Stimulated activated CD8-positive, alpha-beta memory T cell treated with anti-CD3 and anti-CD28 coated beads, Interleukin-7, amount 100 ng/mL, for 48 hours (primary cell): ENCODE measurements around the gene SIRPA.

Experiments
- DNase-seq, 2 donors: peaks; one replicate each; pipeline ENCODE4 v3.0.0-alpha.2; 2020; ENCODE audit warnings: low read depth in 1 of 2; ENCODE audit errors: extremely low read depth in 1 of 2

The SIRPA gene

DNA sequence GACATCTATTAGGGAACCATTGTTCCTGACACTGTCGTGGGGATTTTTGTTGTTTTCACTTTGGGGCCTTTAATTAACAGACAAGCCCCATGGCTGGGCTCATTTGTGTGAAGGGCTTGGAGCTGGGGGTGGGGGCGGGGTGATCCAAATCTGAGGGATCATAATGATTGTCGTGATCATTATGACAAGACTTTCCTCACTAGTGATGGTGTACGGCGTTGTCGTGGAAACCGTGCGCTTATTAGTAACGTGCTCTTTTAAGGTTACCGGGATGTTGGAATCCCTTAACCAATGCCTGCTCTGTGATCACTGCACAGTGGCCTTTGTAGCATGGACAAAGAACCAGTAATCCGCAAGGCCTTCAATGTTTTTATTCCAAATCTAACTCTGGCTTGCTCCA lies 80.1 kb downstream of the SIRPA start:
- no peak for DNase-seq

DNA sequence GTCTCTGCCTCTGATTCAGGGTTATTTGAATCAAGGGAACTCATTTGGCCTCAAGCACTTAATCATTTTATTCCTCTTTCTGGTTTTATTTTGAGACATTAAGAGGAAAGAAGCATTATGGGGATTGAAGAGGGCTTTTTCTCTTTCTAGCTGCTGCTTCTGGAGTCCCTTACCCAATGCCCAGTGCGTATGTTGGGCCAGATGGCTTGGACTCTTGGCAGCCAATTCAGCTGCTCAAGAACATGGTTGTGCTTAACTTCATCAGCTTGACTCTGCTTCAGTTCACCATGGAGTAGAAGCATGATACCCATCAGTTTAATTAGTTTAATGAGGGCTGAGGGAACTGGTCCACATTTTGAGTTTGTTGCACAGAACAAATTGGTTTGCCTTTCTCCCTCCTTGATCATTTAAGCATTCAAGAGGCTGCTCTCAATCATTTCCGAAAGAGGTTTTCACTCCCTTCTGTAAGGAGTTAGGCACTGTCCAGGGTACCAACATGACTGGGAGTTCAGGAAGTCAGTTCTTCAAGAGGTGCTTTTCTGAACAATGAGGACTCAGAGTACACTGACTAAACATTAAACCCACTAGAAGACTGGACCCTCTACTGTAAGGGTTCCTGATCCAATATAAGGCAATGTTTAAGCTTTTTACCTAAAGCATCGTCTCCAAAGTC lies 84.0 kb downstream of the SIRPA start:
- no peak for DNase-seq

DNA sequence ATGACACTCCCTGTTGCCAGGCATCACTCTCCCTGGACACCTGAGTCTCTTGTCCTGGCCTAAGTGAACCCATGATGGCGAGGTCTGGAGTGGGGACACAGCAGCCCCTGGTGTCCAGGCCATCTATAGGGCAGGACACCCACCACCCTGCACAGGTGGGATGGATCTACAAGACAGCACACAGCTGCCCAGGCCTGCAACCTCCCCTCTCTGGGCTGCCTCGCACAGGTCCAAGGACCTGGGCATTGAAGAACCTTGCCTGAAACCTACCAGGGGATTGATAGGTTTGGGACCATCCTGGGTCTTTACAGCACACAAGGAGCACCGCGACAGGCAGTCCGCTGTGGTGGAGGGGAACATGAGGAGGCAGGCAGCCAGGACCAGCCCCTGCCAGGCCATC lies 87.5 kb downstream of the SIRPA start:
- no peak for DNase-seq

DNA sequence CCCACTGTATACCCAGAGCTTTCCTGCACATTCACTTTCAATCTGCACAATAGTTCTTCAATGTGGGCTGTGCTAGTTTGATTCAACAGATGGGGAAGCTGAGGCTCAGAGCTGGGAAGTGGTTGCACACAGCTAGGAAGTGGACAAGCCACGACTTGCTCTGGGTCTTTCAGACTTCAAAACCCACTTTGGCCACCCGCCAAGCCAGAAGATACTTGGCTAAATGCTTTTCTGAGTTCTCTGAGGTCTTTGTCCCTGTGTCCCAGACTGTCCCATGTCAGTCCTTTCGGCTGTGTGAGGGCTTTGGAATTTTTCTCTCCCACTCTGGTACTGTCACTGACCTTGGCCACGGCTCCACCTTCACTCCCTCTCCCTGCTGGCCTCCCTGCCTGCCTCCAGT lies 88.1 kb downstream of the SIRPA start:
- DNase-seq = no peak

DNA sequence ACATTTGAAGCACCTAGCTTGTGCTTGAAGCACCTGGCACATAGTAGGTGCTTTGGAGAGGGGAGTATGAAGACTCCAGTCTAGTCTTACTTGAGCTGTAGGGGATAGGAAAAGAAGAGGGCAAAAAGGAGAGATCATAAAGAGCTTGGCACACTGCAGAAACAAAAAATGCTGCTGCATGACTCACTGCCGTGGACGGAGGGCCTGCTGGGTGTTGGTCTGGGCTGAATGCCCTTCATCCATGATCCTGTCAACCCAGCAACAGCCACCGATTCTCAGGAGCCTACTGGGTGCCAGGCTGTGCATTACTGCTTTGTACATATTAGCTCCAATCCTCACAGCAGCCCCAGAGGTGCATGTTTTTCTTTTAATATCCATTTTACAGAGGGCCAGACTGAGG lies 92.6 kb downstream of the SIRPA start:
- DNase-seq = no peak
